HG02588 (cell line): ENCODE results near the gene RFPL2.
"Not testable (repeated sequence)": the region's sequence is repeated elsewhere in the genome, so short reads cannot be mapped to it uniquely, and the experiment has no call there.

ENCODE experiments used
- ATAC-seq: cut with Tn5 transposase; IDR thresholded peaks from one replicate; pipeline ENCODE4 v1.9.1; 2021; ENCODE audit warnings: mild to moderate bottlenecking, moderate library complexity; ENCODE audit not compliant: unreplicated experiment

Gene RFPL2

DNA sequence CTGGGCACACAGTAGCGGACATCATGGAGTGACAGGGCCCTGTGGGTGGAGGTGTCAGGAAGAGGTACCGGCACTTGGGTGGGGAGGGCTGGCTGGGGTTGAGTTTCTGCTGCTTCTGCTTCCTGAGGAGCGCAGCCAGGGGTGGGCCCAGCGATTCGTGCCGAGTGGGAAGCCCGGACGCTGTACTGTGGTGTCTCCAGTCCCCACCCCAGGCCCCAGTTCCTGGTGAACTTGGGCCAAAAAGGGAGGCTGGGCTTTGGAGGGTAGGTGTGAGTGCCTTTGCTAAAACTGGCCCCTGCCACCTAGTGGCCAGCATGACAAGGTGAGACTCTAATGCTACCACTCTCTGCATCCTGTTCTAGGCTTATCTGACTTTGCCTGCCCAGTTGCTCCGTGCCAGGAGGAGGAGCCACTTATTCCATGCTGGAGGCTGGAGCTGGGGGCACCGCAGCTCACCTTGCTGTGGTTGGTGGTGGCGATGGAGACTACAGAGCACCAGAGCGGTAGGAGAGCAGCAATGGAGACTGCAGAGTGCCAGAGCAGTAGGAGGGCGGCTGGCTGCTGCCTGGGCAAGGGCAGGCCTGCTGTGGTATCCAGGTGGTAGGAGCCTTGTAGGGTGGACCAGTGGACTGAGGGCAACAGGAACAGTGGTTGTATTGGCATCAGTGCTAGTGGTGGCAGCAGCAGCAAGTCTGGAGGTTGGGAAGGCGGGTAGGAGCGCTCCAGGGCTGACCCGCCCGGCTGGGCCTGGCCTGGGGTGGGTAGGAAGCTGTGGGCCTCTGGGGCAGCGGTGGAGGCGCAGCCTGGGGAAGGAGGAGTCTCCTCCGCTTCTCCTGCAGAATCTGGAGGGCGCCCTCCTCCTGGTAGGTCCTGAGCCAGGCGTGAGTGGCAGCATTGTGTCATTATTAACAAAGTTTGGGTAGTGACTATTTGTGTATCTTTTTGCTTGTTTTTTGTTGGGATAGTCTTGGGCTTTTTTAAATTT lies 2.2 kb upstream of the RFPL2 start:
- ATAC-seq, result no peak

DNA sequence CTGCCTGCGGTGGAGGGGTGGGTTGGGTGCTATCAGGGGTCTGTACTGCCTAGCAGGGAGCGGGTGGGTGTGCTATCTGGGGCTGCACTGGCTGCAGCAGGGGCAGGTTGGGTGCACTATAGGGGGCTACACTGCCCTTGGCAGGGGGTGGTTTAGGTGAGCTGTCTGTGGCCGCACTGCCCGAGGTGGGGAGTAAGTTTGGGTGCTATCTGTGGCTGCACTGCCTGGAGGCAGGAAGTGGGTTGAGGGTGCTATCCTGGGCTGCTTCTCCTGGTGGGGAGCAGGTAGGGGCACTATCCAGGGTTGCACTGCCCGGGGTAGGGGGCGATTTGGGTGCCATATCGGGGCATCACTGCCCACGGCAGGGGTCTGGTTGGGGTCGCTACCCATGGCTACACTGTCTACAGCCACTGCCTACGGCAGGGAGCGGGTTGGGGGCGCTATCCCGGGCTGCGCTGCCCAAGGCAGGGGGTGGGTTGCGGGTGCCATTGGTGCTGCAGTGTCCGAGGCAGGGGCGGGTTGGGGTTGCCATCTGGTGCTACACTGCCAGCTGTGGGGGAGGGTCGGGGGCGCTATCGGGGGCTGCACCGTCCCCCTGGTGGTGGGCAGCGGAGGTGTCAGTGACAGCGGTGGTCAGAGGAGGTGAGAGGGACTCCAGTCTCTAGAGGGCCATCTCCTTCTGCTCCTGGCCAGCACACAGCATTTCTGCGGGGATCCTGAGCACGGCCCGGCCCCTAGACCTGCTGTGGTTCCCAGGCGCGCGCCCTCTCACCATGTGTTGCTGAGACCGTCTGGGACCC lies 1.3 kb upstream of the RFPL2 start:
- ATAC-seq, result no peak

DNA sequence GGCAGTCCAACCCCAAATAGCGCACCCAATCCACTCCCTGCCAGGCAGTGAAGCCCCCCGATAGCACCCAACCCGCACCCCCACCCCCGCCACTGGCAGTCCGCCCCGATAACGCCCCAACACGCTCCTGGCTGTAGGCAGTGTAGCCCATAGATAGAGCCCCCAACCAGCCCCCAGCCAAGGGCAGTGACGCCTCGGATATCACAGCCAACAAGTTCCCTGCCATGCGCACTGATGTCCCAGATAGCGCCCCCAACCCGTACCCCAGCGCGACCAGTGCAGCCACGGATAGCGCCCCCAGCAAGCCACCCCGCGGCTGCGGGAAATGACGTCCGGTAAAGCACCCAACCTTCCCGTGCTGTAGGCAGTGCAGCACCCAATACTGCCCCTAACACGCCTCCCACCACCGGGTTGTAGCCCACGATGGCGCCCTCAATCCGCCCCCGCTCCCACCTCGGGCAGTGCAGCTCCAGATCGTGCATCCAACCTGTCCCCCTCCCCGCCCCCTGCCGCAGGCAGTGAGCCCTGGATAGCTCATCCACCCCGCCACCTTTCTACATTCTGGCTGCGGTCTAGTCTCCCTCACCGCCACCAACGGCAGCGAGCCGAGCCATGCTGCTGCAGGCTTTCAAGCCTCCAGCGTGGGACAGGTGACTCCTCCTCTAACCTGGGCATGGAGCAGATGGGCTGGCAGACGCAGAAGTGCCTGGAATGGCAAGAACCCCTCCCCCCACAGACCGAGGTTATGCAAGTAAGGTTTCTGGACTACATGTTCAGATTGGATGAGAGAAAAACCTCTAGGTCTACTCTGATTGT lies 625 bp downstream of the RFPL2 start:
- ATAC-seq, result no peak

DNA sequence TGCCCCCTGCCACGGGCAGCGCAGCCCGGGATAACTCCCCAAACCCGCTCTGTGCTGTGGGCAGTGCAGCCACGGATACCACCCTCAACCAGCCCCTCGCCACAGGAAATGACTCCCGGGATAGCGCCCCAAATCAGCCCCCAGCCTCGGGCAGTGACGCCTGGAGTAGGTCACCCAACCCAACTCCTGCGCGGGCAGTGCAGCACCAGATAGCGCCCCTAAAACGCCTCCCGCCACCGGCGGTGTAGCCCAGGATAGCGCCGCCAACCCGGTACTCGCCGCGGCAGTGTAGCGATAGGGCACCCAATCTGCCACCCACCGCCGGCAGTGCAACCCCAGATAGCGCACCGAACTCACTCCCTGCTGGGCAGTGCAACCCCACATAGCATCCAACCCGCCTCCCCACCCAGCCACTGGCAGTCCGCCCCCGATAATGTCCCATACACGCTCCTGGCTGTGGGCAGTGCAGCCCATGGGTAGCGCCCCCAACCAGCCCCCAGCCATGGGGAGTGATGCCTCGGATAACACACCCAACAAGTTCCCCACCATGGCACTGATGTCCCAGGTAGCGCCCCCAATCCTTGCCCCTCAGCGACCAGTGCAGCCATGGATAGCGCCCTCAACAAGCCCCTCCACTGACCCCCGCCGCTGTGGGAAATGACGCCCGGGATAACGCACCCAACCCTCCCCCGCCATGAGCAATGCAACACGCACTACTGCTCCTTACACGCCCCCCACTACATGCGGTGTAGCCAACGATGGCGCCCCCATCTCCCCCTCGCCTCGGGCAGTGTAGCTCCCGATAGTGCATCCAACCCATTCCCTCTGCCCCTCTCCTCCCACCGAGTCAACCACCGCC lies 1.5 kb downstream of the RFPL2 start:
- no peak for ATAC-seq

DNA sequence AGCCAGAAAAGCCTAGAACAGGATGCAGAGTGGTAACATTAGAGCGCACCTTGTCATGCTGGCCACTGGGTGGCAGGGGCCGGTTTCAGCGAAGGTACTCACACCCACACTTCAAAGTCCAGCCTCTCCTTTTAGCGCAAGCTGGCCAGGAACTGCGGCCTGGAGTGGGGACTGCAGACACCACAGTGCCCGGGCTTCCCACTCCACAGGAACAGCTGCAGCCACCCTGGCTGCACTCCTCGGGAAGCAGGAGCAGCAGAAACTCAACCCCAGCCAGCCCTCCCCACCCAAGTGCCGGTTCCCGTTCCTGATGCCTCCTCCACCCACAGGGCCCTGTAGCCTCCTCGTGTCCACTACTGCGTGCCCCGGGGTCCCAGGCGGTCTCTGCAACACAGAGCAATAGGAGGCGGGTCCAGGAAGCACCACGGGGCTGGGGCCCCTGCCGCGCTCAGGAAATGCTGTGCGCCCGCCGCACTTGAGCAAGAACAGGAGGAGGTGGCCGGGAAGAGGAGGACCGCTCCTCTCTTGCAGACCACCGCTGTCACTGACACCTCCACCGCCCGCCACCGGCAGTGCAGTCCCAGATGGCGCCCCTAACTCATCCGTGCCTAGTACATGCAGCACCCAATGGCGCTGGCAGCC lies 2.2 kb downstream of the RFPL2 start:
- no peak for ATAC-seq

DNA sequence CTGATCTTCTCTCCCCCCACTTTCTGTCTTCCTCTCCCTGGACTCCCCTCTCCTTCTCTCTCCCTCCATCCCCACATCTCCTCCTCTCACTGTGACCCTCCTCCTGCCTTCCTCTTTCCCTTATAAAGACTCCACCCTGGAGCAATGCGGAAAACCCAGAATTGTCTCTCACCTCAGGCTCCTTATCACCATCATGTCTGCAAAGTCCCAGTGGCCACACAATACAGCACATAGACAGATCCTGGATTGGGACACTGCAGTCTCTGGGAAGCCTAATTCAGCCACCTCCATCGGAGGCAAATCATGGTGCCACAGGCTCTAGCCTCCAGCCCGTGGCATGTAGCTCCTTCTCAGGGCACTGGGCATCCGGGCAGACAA lies 2.7 kb downstream of the RFPL2 start:
- ATAC-seq, result no peak

DNA sequence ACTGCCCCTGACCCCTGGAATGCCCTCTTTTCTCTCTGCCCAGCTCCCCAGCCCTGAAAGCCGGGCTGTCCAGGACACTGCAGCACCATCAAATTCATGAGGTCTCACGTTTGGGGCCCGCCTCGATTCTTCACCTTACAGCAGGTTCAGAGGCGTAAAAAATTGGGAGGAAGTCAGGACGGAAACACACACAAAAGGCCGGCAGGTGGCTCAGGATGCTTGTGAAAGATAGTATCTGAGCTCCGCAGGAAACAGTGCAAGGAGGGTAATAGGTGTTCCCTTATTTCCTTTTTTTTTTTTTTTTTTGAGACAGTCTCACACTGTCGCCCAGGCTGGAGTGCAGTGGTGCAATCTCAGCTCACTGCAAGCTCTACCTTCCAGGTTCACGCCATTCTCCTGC lies 4.1 kb downstream of the RFPL2 start:
- no peak for ATAC-seq

DNA sequence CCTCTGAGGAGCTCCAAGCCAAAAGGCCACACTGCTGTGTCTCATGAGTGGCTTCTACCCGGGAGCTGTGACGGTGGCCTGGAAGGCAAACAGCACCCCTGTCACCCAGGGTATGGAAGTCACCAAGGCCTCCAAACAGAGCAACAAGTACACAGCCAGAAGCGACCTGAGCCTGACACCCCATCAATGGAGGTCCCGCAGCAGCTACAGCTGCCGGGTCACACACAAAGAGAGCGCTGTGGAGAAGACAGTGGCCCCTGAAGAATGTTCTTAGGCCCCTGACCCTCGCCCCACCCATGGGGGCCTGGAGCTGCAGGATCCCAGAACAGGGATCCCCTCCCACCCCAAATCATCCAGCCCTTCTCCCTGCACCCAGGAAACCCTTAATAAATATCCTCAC lies 4.9 kb downstream of the RFPL2 start:
- no peak for ATAC-seq

DNA sequence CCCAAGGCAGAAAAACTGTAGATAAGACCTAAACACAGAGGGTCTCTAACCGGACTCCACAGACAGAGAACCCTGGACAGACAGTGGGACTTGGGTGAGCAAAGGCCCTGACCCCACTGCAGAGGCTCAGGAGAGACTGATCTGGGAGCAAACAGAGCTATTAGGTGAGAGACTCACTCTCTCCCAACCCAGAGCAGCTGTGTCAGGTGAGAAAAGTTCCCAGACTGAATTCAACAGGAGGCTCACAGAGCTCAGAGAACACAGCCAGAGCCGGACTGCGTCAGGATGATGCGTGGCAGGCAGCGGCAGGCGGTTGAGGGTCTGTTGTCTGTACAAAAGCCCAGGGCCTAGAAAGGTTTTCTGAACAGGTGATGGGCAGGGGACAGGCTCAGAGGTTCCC lies 5.5 kb downstream of the RFPL2 start:
- ATAC-seq, result no peak

DNA sequence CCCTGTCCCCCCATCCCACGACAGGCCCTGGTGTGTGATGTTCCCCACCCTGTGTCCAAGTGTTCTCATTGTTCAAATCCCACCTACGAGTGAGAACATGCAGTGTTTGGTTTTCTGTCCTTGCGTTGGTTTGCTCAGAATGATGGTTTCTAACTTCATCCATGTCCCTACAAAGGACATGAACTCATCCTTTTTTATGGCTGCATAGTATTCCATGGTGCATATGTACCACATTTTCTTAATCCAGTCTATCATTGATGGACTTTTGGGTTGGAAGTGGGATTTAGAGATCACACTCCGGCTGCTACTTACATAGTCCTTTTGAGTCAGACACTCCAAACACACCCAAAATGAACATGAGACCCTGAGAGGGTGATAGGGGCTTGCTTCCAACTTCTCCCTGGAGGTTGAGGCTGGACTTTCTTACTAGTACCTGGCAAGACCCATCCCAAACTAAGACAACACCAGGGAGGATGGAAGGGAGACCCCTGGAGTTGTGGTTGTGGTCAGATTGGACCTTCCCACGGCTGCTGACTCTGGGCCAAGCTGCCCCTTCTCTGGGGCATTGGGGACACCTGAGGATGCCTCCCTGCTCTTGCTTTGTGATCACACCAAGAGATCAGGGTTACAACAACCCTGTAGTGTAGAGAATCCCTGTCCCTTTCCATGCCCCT lies 7.2 kb downstream of the RFPL2 start:
- ATAC-seq, result not testable (repeated sequence)

DNA sequence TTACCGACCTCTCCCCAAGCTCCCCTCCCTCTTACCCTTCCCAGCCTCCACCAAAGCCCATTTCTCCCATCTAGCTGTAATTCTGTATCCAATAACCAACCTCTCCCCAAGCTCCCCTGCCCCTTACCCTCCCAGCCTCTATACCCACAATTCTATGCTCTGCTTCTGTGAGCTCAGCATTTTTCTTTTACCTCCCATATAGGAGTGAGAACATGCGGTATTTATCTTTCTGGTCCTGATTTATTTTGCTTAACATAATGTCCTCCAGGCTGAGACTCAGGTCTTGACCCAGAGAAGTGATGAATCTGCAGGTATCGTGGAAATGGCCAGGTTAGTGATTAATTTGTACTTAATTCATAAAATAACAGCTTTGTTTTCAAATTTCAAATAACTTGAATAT lies 9.0 kb downstream of the RFPL2 start:
- not testable (repeated sequence) for ATAC-seq

DNA sequence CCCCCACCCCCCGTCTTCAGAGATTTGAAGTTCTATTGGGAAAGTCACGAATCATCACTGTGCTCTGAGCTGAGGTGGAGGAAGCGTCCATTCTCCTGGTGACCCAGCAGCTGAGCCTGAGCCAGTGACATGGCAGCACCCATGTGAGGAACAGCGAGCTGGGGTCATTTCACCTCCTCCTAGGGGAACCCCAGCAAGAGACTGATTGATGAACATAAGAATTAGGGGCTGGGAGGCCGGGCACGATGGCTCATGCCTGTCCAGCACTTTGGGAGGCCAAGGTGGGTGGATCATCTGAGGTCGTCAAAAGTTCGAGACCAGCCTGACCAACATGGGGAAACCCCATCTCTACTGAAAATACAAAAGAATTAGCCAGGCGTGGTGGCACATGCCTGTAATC lies 11.5 kb downstream of the RFPL2 start:
- not testable (repeated sequence) for ATAC-seq

DNA sequence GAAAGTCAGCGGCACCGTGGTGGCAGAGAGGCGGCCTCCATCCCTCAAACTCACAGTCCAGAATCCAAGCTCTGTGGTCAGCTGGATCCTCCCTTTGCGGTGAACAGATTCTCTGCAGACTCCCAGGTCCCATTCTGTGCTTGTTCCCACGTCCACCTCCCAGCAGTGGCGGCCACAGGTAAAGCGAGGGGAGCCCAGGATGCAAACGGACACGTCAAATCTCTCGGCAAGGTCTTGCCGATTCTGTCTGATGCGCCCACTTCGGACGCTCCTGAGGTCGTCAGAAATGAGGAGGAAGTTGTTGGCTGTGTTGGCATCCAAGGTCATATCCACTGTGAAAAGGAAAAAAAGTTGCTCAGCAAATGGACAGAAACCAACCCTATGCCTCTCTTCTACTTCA lies 13.9 kb downstream of the RFPL2 start:
- not testable (repeated sequence) for ATAC-seq

DNA sequence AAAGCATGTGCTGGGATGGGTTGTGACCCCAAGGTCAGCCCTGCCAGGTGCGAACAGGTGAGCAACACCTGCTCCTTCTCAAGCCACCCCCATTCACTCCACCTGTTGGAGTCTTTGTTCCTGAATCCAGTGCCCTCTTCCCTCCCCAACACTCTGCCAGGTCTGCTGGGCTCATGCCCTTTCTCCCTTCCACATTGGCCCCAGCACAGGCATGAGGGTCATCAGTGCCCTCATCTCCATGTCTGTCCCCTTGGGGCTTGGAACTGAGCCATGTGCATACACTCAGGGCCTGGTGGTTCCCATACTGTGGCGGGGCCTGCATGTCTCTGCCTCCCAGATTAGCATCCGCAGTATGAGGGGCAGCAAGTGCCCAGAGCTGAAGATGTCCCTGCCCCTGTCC lies 19.1 kb downstream of the RFPL2 start:
- ATAC-seq, result no peak

DNA sequence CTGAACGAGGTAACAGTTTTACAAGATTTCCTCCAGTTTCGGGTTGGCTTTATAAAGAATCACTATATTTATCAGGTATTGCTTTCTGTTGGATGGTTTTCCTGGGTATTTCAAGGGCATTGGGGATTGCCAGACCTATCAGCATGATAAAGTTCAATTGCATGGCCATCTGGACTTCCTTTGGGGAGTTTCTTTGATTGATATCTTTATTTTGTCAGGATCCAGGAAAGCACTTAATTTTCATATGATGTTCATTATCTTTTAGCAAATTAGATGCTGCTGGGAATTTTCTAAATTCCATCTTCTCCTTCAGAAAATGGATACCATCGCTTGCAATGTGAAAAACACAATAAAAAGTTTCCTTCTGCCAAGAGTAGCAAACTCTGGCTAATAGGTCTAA lies 21.2 kb downstream of the RFPL2 start:
- ATAC-seq, result no peak

DNA sequence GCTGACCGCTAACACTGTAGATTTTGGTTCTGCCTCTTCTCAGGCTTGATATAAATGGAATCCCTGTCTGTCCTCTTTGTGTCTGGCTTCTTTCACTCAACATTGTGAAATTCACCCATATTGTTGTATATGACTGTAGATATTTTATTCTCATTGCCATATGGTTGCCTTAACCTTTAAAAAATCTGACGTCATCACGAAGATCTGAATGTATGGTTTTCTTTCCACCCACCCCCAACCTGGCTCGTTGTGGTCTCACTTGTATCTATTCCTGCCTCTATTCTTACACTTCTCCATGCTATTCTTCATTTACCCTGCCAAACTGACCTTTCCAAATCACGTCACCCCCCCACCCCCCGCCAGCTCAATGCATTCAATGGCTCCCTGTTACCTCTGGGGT lies 23.8 kb downstream of the RFPL2 start:
- no peak for ATAC-seq

DNA sequence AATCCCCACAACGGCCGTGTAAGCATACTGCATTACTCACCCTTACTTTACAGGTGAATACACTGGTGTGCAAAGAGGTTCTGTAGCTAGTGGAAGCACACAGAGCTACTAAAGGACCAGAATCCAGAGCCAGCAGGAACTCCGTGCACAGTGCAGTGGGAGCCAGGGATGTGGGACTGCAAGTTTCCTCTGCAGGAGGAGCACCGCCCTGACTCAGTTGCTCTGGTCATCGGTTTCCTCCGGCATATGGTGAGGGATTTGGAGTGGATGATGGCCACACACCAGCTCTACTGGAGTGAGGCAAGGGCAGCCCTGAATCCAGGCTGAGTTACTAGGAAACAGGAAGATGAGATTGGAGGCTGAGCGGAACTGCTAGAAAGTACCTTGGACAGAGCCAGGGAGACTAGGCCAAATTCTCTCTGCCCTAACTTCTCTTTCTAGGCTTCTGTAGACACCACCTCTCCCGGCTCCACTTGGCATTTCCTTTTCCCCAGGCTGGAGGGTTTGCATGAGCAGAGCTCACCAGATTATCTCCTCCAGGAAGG lies 27.6 kb downstream of the RFPL2 start:
- ATAC-seq, result no peak

DNA sequence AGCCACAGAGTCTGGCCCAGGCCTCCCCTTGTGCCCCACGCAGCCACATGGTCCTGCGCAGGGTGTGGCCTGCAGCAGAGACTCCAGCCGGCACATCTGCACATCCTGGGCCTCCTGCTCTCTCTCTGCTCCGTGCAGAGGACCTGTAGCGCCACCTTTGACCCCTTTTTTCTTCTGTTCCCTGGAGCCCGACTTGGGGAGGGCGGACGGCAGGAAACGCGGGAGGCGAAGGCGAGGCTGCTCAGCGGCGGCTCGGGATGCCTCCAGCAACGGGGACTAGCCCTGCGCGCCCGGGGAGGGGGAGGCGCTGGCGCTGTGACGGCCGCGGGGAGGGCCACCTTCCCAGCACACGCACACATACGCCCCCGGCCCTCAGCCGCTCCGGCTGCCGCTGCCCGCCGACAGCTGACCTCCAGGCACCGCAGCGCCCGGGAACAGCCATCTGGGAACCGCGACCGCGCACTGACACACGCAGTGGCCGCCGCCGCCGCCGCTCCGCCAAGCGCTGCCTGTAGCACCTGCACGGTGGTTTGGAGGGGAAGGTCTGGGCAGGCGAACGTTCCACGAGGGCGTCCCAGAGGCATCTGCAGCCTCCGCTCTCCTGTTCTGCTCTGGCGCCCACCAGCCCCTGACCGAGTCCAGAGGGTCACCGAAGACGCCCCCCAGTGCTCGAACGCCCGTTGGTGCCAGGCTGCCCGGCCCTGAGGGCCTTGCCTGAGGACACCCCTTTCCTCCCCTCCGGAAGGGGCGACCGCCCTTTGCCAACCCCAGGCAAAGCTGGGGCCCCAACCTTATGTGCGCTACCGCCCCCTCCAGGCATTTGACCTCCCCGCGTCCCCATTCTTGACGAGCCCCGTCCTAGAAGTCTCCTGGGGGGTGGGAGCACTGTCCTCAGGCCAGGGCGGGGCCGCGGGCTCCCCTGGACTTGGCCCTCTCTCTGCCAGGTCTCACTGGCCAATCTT lies 28.9 kb downstream of the RFPL2 start:
- no peak for ATAC-seq
